ENCODE data around the gene AGTRAP. TPM values are rescaled to one million over a fixed set of nuclear protein-coding genes. Genes with fewer than 3 reads are reported as not detected.
A peak's percentile ranks its signal among the peaks of the same experiment; 100 is the strongest.

Gene AGTRAP, protein sequence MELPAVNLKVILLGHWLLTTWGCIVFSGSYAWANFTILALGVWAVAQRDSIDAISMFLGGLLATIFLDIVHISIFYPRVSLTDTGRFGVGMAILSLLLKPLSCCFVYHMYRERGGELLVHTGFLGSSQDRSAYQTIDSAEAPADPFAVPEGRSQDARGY
- 26.1 TPM for polyA plus RNA-seq (2013, experiment 1 of 2; ENCODE audit: insufficient read length)
- polyA plus RNA-seq (2013, experiment 2 of 2; ENCODE audit: insufficient read length) = 24.9 TPM

DNA sequence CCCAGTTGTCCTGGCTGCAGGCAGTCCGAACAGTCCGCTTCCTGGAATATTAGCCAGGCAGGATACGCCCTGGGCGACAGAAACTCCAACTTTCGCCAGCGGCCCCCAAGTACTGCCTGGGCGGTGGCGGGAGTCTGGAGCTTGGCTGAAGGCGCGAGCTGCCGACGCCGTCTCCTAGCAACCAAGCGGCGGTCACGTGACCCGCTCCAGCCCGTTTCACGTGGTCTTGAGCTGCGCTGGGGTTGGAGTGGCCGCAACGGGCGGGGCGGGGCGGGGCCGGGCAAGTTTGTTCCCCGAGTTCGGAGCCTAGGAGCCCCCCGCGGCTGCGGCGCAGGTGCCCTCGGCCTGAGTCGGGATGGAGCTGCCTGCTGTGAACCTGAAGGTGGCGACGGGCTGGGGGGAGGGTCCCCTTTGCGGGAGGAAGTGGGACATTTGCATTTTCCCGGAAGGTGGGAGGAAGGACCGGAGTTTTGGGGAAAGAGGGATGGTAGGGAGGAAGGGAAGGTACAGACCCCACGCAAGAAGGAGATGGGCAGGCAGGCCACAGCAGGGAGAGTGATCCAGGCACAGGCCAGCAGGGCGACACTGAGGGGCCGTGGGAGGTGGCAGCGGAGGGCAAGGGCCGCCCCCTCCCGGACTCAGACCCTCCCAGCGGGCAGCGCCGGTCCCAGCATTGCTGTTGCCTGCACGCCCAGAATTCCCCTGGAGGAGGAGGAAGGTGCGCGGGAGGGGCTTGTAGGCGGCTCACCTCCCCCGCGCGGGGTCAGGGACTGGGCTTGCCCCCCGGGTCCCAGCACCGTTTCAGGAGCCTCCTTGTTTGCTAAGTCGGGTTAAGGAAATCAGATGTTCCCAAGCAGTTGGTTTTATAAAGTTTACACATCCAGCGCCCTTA lies at the start of gene AGTRAP:
Gene AGTRAP (plus strand): TSS at position 283 of the 892 bp plus-strand sequence. CDS start 73 bp downstream, at position 356.
- peak; percentile 88 for DNase-seq

DNA sequence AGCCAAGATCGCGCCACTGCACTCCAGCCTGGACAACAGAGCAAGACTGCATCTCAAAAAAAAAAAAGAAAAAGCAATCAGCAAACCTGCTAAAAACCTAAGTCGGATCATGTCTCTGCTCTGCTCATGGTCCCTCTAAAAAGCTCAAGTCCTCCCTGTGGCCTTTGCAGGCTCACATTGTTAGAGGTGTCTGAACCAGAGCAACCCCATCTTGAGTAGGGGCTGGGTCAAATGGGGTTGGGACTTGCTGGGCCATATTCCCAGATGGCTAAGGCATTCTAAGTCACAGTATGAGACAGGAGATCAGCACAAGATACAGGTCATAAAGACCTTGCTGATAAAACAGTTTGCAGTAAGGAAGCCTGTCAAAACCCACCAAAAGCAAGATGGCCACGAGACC lies 47.4 kb upstream of the AGTRAP start:
- DNase-seq = no peak

DNA sequence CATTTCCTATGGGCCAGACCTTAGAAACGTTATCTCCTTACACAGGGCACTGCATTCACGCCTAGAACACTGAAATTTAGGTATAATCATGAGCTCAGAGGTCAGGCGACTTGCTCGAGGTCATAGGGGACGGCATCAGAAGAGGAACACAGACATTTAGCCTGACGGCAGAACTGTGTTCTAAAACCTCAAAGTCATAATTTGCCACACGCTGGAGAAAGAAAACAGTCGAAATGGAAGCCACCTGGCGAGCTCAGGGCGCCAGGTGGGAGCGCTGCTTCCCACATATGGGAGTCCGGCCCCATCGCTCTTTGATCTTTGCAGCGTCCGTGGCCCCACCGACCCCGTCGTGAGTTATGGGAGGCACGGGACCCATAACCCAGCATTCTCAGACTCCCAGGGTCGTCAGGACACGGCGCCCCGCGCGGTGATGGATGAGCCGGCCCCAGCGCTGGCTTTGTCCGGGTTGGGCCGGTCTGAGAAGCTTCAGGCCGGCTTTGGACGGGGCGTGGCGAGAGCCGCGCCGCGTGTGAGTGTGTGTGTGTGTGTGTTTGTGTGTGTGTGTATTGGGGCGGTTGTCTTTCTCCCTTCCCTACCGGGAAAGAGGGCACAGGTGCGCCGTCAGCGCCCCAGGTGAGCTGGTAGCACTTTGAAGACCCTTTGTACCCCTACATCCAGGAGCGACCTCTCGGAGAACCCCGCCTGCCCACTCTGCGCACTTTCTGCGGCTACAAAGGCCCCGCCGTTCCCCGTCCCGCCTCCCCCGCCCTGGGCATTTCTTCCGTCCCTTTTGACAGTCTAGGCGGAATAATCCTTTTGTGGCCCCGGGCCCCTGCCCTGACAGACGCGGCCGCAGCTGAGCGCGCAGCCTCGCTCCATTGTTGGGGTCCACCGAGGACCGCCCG lies 45.3 kb upstream of the AGTRAP start:
- no peak for DNase-seq

DNA sequence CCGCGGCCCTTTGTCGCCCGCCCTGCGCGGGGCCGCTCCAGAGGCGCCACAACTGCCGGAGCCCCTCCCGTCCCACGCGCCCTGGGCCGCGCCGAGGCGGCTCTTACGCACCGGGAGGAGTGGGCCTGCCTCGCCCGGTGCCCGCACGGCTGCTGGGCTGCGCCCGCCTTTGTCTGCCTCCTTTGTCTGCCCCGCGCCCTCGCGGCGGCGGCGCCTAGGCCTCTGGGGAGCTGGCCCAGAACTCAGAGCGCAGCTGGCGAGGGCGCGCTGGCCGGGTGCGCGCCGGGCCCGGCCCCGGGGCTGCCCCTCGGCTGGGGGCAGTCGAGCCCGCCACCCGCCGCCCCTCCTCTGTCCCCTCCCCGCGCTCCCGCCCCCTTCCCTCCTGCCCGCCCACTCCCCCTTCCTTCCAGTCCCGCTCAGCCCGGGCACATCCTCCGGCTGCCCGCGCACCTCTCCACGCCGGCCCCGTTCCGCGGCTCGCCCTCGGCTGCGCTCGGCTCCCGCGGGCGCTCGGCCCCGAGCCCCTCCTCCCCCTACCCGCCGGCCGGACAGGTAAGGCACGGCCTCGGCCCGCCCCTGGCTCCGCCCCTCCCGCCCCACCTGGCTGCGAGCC lies 44.5 kb upstream of the AGTRAP start, which contains the start of gene DRAXIN:
Gene DRAXIN (plus strand): TSS at position 409 of the 613 bp plus-strand sequence. CDS start 14,549 bp downstream, outside the sequence.
- no peak for DNase-seq

DNA sequence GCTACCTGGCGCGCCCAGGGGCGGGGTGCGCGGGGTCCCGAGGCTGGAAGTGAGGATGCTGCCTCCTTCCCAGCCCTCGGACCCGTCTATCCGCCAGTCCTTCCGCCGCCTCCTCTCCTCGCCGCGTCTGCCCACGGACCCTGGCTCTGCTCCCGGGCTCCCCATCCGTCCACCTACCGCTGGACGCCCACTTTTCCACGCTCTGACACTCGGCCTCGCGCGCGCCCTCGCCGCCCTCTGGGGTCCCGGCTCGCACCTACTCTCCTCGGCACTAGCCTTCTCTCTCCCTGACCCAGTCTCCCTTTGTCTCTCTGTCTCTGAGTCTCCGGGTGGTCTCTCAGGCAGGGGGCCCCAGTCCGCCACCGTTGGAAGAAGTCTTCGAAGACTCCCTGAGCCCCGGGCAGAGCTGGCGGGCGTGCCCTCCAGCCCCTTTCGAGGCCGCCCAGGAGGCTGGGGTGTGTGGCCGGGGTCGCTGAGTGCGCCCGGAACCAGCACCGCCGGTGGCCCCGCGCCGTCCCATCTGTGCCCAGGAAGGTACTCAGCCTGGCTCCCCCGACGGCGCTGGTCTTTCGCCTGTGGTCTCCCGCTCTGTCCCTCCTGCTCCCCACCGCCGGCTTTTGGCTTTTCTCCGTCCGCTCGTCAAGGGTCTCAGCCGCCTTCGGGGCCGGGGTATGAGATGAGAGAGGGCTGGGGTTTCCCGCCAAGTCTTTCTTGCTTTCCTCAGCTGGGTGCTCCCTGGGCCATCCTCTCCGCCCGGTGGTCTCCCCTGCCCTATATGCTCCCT lies 43.8 kb upstream of the AGTRAP start:
- DNase-seq = no peak

DNA sequence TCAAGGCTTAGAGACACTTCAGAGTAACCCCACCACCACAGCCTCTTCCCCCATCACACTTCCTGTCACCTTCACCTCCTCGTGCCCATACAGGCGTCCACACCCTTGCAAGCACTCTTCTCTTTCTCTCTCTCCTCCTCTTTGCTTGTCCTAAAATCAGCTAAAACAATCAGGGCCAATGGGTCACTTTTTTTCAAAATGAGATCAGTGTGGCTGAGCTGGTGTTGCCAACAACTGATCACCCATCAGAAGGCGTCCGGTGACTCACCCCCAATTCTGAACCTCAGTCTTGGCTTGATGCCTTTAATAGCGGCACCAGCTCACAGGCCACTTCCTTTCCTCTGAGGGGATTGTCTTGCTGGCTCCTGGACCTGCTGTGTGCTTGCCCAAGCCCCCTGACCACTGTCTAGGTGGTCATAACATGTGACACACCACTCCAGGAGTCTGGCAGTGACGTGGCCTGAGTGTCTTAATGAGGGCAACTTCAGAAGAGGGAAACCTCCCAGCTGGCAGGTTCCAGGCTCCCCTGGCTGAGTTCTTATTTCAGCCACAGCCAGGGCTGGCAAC lies 42.8 kb upstream of the AGTRAP start:
- peak; percentile 72 for DNase-seq

DNA sequence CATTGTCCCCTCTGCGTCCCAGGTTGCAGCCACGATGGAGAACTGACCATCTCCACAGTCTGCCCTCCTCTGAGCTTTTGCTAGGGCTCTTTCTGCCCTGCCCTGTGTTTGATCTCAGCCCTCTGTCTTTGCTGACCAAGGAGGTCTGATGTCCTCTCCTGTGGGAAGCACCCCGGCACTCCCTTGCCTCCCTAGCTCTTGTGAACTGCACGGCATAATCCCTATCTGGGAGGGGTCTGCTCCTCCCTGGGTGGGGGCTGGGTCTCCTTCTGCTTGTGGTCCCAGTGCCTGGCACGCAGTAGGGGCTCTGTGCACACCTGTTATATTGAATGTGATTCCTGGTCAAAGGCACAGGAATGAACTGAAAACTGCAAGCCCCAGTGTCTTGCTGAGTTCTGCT lies 42.0 kb upstream of the AGTRAP start:
- no peak for DNase-seq

DNA sequence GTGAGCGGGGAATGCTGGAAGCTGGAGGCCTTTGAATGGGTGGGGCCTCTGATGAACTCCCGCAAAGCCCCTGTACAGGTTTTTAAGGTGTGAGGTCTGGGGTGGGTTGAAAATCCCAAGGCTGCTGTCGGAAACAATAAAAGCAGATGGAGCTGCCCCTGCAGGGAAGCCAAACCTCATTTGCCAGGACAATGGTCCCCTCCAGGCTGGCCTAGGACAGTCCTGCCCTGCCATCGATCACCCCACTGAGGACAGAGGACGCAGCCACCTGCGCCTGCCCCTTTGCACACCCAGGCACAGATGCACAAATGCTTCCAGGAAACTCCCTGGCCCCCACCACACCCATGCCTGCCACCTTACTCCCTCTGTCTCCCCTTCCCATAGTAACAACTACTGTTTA lies 40.1 kb upstream of the AGTRAP start:
- DNase-seq = no peak

DNA sequence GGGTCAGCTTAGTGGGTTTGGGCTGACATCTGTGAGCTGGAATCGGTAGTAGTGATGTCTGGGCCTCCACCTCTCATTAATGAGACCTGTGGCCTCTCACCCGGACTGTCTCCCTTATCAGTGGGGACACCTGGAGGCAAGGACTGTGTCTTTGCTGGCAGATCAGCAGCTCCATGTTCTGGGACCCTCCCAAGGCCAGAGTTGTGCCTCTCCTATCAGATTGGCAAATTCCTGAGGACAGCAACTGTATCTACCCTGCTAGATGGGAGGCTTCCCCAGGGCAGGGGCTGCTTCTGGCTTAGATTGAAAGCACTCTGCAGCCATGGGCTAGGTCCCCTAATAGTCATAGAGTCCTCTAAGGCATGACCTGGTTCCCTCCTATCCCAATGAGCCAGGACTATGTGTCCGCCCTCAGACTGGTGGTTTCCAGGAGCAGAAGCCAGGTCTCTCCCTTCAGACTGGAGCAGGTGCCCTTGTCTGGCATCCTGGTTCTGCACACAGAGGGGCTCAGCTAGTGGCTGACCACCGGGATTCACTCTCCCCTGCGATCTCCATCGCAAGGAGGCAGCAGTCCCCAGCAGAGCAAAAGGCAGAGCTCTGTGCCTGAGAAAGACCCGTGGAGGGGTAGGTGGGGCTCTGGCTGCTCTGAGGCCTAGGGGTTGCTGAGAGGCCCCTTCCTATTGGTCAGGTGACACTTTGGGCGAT lies 38.6 kb upstream of the AGTRAP start:
- DNase-seq = no peak

DNA sequence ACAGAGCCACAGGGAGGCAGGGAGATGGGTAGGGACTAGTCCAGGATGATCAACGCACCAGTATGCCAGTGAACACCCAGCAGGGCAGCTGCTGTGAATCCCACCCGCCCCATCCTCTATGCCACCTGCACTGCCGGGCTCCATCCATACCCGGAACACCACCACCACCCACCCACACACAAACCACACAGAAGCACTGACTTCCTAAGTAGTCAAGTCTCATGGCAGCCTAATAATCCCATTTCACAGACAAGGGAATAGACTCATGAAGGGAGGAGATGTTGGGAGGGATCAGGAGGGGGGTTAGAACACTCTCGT lies 38.1 kb upstream of the AGTRAP start:
- no peak for DNase-seq

DNA sequence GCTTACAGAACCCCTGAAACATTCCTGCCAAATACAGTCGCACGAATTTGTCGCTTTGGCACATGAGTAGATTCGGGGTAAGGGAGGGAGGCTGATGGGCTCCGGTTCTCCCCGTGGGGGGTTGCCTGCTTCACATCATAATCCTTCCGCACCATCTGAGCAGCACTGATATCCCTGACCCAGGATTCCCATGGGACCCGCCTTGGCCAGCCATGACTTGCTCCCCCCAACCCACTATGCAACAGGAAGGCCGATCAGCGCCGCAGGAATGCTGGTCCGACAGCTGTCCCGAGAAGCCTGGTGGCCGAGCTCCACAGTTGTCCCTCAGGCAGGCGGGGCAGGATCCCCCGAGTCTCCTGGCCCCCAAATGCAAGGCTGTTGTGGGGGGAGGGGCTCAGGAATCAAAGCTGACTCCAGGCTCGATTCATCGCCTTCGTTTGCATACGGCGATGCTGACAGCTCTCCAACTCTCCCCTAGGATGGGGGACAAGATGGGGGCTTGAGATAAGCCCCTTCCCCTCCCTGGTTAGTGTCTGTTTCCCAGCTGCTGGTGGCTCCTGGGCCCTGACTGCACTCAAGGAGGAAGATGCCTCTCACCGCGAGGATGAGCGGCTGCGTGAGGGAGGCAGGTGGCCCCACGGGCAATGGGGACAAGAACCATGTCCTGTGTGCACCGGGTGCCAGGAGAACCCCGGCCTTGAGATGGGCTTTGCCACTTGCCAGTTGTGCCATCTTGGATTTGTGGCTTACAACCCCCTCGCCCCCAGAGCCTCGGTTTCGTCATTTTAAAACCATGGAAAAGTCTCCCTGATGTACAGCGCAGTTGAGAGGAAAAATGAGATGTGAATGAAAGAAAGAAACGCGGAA lies 35.1 kb upstream of the AGTRAP start:
- DNase-seq = no peak

DNA sequence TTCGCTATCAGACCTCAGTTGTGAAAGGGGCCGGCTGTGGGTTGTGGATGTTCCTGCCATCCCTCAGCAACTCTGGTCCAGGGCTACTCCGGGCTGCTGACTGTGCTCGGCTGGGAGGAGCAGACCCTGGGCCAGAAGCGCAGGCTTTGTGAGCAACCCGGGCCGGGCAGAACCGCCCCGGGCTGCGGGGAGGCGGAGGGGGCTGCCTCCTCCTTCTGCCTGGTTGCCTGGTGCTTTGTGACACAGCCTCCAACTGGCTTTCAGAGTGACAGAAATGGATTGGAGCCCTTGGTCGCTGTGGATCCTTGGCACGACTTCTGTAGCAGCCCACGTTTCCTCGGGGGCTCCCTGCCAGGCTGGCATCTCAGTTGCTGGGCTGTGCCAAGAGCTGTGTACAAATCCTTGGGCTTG lies 34.4 kb upstream of the AGTRAP start:
- no peak for DNase-seq

DNA sequence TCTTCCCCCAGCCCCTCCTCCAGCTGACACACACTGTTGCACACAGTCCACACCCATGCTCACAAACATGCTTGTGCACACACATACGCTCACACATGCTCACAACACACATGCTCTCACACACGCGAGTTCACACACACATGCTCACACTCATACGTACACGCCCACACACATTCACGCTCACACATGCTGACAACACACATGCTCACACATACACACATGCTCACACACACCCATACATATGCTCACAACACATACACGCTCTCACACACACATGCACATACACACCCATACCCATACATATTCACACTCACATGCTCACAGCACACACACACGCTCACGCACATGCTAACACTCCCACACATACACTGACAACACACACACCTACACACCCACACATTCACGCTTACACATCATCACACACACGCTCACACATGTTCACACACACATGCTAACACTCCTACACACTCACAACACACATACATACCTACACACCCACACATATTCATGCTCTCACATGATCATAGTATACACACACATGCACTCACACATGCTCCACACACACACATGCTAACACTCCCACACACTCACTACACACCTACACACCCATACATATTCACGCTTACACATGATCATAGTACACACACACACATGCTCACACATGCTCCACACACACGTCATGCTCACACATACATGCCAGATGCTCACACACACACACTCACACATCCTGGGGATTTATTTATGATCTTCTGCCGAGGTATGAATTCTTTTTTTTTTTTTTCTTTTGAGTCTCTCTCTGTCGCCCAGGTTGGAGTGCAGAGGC lies 33.7 kb upstream of the AGTRAP start:
- no peak for DNase-seq

DNA sequence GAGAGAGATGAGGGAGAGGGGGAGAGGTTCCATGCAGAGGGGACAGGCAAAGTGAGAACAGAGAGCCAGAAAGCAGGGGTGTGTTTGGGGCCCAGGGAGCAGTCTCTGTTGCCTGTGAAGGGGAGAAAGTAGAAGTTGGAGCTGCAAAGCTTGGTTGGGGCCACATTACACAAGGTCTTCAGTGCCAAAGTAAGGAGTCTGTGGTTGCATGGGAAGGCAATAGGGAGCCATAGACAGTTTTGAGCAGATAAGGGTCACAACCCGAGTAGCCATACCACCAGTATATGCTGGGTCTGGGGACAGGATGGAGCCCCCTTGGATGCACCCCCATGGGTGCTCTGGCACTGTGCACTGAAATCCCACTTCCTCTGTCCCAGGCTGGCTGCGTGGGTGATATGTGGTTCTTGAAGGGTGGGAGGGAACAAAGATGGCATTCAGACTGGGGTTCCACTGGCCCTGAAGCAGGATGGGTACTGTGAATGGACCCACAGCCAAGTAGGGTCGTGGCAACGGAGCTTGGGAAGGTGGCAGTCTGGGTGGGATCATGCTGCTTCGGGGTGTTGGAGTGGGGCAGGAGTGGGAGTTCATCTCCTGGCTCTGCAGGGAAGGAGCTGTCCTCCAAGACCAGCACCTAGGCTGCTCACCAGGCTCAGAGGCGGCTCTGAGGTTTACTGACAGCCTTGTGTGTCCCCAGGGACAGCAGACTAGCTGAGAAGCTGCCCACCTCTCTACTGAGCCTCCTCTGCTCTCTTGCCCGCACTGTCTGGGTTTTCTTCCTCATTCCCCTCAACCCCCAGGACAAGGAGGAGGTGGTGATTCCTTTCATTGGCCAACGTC lies 32.4 kb upstream of the AGTRAP start:
- DNase-seq = no peak

DNA sequence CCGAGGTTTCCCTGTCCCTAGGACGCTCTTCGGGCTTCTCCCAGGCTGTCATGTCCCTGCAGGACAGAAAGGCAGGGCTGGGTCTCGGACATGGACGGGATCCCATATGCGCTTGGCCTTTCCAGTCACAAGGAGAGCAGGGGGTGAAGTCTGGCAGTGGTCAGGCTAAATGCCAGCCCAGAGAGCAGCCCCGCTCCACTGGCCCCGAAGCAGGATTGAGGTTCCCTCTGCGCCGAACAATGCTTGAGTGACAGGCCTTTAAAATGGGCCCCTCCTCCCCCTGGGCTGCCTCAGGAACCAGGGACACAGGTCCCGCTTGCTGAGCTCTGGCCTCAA lies 31.8 kb upstream of the AGTRAP start:
- DNase-seq = no peak

DNA sequence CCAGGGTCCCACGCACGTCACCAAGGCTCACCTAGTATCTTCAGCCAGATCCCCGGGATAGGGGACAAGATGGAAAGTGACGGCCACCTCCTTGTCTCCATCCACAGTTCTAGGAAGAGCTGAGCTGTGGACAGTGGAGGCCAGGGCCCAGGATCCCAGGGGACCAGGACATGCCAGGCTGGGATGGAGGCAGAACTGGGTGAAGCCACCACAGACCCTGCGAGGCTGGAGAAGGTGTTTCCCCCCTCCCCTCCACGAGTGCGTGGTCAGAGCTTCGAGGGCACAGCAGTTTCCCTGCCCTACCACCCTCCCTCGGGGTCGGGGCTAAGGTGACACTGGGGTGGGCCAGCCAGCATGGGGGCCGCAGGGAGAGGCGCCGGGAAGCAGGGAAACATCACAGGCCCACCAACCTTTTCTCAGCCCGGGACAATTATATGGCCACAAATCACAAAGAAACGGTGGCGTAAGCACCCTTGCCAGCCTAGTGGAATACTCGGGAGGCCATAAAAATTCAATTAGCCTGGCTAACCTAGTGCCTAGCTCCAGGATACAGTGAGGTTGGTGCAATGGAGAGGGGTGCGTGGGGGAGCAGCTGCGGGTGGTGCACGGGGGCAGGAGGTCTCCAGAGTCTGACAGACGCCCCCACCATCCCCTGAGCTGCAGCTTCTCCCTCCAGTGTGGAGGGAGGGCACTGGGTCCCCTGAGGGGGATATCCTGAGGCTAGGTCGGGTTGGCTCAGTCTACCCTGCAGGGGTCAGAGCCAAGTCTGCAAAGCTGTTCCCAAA lies 31.1 kb upstream of the AGTRAP start:
- no peak for DNase-seq

DNA sequence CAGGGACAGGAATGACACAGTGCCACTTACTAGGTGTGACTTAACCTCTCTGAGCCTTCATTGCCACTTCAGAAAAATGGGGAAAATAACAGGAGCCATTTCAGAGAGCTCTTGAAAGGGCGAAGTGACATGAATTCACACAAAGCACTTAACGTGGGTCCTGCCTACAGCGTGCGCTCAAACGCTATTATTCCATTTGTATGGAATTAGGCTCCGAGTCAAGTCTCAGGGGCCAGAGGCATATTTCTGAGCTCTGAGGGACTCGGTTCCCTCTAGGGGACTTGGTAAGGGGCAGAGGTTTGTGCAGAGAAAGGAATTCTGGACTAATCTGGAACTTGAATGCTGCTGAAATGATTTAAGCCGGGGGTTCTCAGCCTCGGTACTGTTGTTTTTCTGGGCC lies 30.3 kb upstream of the AGTRAP start:
- no peak for DNase-seq

Data from fibroblast of skin of abdomen (primary cell).